Measurements from ENCODE around the gene FNDC5.

The FNDC5 gene

GRCh38 chr1:32817159-32817814 is 53.4 kb downstream of the FNDC5 start, which contains the start of the genes S100PBP and YARS1:
S100PBP (plus strand) TSS chr1:32817653; CDS start chr1:32826100, 8,447 bp downstream.
YARS1 (minus strand) TSS chr1:32817358; CDS start chr1:32817244, 114 bp downstream.
- peak within 1 kb of the TSS; percentile 99 for H3K4me3 ChIP-seq (ENCODE audit: low read depth, low read length)
- DNase-seq (ENCODE audit: low read depth), result peak; percentile 93
- in situ Hi-C loops (cut with HindIII; ENCODE audit: low sequenced_read_pairs), result no loop called here
- TF ChIP-seq, protein P1, sequence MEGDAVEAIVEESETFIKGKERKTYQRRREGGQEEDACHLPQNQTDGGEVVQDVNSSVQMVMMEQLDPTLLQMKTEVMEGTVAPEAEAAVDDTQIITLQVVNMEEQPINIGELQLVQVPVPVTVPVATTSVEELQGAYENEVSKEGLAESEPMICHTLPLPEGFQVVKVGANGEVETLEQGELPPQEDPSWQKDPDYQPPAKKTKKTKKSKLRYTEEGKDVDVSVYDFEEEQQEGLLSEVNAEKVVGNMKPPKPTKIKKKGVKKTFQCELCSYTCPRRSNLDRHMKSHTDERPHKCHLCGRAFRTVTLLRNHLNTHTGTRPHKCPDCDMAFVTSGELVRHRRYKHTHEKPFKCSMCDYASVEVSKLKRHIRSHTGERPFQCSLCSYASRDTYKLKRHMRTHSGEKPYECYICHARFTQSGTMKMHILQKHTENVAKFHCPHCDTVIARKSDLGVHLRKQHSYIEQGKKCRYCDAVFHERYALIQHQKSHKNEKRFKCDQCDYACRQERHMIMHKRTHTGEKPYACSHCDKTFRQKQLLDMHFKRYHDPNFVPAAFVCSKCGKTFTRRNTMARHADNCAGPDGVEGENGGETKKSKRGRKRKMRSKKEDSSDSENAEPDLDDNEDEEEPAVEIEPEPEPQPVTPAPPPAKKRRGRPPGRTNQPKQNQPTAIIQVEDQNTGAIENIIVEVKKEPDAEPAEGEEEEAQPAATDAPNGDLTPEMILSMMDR (IDR thresholded peaks at IDR 0.05; ENCODE audit: low read depth, low read length, missing control alignments), result no peak

- H3K4me3 ChIP-seq (ENCODE audit: low read depth, low read length), result peak overlapping the region; percentile 99
- no peak for DNase-seq (ENCODE audit: low read depth)
- in situ Hi-C loops (cut with HindIII; ENCODE audit: low sequenced_read_pairs), result no loop called here
- TF ChIP-seq, protein P1 (IDR thresholded peaks at IDR 0.05; ENCODE audit: low read depth, low read length, missing control alignments), result no peak
Observed at GRCh38 chr1:32816676-32817158, 54.0 kb downstream of the FNDC5 start.

DNA sequence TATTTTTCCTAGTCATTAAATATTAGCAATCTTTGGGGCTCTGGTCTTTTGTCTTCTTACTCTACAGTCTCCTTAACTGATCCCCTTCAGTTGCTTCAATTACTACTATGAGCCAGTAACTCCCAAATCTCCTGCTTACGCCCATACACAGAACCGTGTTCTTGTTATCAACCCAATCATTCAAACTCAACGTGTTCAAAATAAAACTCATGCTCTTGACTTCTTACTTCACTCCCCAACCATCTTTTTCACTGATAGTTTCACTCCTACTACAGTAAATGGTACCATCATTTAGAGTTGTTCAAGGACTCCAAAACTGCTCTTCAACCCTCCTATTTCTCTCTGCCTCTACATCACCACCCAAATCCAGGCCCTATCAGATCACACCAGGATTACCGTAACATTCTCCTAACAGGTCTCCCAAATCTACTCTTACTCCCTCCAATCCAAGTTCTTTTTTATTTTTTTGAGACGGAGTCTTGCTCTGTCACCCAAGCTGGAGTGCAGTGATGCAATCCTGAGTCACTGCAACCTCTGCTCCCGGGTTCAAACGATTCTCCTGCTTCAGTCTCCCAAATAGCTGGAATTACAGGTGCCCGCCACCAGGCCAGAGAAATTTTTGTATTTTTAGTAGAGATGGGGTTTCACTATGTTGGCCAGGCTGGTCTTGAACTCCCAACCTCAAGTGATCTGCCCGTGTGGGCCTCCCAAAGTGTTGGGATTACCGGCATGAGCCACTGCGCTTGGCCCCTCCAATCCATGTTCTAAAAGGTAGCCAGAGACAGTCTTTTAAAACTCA is 56.6 kb downstream of the FNDC5 start:
- in situ Hi-C loops (cut with HindIII; ENCODE audit: low sequenced_read_pairs), result no loop called here
- H3K4me3 ChIP-seq (ENCODE audit: low read depth, low read length), result no peak overlapping the region
- no peak for DNase-seq (ENCODE audit: low read depth)
- TF ChIP-seq, protein P1 (IDR thresholded peaks at IDR 0.05; ENCODE audit: low read depth, low read length, missing control alignments), result no peak
